HL-60 (cell line): ENCODE measurements around the gene COA4.

Source experiments
- DNase-seq, 2 experiments: peaks; one replicate each; pipeline ENCODE4 v3.0.0-alpha.2; 2010 to 2020; ENCODE audit warnings: low read depth in 1 of 2, low spot score in 1 of 2
- H3K27ac ChIP-seq: fragments of 250-450 bp; sonication (Bioruptor Pico); replicated peaks from 2 replicates; pipeline ENCODE4 v1.5.1; 2020; ENCODE audit warnings: mild to moderate bottlenecking, moderate library complexity
- H3K27me3 ChIP-seq: fragments of 250-450 bp; sonication (Bioruptor Pico); 2 replicates; pipeline ENCODE4 v1.5.1; 2021; ENCODE audit warnings: mild to moderate bottlenecking, moderate library complexity; ENCODE audit not compliant: insufficient read depth, poor library complexity, severe bottlenecking
- H3K4me3 ChIP-seq: replicated peaks from 2 replicates; pipeline ENCODE4 v1.5.1; 2011; ENCODE audit warnings: mild to moderate bottlenecking, control low read depth, low read length; ENCODE audit not compliant: insufficient read depth
- GABPA ChIP-seq: IDR thresholded peaks from 2 replicates; pipeline ENCODE4 v1.6.1; 2012; ENCODE audit warnings: low read depth
- POLR2AphosphoS5 ChIP-seq: IDR thresholded peaks from 2 replicates; pipeline ENCODE4 v1.6.1; 2012; ENCODE audit warnings: low read depth
- SPI1 ChIP-seq: IDR thresholded peaks from 2 replicates; pipeline ENCODE4 v1.6.1; 2012; ENCODE audit warnings: low read depth, mild to moderate bottlenecking, borderline replicate concordance
- TF ChIP-seq, protein P1 (sequence below): IDR thresholded peaks from 2 replicates; pipeline ENCODE4 v1.6.1; 2012; ENCODE audit warnings: low read depth; ENCODE audit not compliant: insufficient replicate concordance
- TF ChIP-seq, protein P2 (sequence below): IDR thresholded peaks from one replicate; pipeline ENCODE4 v1.5.1; 2011; ENCODE audit warnings: low read length, control low read depth, inconsistent platforms; ENCODE audit not compliant: insufficient read depth

Gene COA4

DNA sequence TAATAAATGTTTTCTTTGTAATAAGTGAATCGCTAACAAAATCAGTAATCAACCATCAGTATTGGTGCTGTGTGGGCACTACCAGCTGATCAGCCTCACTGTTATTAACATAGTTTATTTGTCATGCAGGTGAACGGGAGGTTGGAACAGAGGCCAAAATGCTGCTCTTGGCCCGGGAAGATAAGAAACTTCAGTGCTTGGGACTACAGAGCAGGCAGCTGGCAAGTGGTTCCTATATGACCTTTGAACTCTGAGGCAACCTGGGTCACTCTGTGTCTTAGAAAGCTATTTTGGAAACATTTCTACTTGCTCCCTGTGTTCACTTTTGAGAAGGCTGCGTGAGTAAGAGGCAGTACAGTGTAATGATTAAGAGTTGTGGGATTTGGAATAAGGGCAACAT is 37.6 kb upstream of the COA4 start:
- Histone ChIP-seq H3K4me3 (no peak overlapping the region), H3K27me3 (no peaks in the 10 kb centered on the region), H3K27ac (no peak overlapping the region)
- no peak for DNase-seq
- TF ChIP-seq POLR2AphosphoS5 (no peak), SPI1 (no peak), GABPA (no peak)
- TF ChIP-seq, protein P1, sequence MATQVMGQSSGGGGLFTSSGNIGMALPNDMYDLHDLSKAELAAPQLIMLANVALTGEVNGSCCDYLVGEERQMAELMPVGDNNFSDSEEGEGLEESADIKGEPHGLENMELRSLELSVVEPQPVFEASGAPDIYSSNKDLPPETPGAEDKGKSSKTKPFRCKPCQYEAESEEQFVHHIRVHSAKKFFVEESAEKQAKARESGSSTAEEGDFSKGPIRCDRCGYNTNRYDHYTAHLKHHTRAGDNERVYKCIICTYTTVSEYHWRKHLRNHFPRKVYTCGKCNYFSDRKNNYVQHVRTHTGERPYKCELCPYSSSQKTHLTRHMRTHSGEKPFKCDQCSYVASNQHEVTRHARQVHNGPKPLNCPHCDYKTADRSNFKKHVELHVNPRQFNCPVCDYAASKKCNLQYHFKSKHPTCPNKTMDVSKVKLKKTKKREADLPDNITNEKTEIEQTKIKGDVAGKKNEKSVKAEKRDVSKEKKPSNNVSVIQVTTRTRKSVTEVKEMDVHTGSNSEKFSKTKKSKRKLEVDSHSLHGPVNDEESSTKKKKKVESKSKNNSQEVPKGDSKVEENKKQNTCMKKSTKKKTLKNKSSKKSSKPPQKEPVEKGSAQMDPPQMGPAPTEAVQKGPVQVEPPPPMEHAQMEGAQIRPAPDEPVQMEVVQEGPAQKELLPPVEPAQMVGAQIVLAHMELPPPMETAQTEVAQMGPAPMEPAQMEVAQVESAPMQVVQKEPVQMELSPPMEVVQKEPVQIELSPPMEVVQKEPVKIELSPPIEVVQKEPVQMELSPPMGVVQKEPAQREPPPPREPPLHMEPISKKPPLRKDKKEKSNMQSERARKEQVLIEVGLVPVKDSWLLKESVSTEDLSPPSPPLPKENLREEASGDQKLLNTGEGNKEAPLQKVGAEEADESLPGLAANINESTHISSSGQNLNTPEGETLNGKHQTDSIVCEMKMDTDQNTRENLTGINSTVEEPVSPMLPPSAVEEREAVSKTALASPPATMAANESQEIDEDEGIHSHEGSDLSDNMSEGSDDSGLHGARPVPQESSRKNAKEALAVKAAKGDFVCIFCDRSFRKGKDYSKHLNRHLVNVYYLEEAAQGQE = no peak
- TF ChIP-seq, protein P2, sequence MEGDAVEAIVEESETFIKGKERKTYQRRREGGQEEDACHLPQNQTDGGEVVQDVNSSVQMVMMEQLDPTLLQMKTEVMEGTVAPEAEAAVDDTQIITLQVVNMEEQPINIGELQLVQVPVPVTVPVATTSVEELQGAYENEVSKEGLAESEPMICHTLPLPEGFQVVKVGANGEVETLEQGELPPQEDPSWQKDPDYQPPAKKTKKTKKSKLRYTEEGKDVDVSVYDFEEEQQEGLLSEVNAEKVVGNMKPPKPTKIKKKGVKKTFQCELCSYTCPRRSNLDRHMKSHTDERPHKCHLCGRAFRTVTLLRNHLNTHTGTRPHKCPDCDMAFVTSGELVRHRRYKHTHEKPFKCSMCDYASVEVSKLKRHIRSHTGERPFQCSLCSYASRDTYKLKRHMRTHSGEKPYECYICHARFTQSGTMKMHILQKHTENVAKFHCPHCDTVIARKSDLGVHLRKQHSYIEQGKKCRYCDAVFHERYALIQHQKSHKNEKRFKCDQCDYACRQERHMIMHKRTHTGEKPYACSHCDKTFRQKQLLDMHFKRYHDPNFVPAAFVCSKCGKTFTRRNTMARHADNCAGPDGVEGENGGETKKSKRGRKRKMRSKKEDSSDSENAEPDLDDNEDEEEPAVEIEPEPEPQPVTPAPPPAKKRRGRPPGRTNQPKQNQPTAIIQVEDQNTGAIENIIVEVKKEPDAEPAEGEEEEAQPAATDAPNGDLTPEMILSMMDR = no peak

DNA sequence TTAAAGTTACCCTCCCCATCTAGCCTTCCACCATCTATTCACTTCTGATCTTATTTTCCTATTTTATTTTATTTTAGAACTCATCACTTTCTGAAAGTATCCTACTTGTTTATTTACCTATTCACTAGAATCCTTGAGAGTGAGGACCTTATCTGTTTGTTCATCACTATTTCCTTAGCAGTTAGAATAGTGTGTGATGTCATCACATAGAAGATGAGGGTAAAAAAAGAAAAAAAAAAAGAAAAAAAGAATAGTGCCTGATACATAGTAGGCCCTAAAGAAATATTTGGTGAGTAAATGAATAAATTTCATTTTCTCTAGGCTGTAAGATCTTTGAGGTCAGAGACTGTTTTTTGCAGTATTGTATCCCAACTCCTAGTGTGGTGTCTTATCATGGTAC is 36.8 kb upstream of the COA4 start:
- no peak for TF ChIP-seq POLR2AphosphoS5
- TF ChIP-seq, protein P2 = no peak
- TF ChIP-seq, protein P1 = no peak
- no peak for TF ChIP-seq SPI1
- no peak for TF ChIP-seq GABPA
- no peaks in the 10 kb centered on the region for H3K27me3 ChIP-seq
- no peak overlapping the region for H3K27ac ChIP-seq
- no peak overlapping the region for H3K4me3 ChIP-seq
- no peak for DNase-seq

DNA sequence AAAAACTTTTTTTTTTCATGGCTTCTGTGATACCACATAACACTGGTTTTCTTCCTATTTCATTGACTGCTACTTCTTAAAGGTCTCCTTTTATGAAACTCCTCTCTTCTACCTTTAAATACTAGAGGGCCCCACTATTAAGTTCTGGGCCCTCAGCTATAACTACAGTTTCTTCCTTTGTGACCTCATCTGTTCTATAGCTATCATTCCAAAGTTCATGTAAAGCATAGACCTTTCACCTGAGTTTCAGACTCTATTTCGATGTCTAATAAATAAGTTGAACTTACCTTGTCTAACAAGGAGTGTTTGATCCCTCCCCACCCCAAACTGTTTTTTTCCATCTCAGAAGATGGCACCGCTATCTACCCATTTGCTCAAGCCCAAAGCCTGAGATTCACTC is 35.4 kb upstream of the COA4 start:
- Histone ChIP-seq H3K4me3 (no peak overlapping the region), H3K27me3 (no peaks in the 10 kb centered on the region), H3K27ac (no peak overlapping the region)
- no peak for DNase-seq
- TF ChIP-seq, protein P1 = no peak
- TF ChIP-seq SPI1 = no peak
- TF ChIP-seq, protein P2 = no peak
